NCI-H1436 (cell line): ENCODE data around the gene EXPH5.
"Not testable (repeated sequence)": the region's sequence is repeated elsewhere in the genome, so short reads cannot be mapped to it uniquely, and the experiment has no call there.

Experiments
- DNase-seq: peaks from one replicate; lab custom pipeline; 2025; lab: John Stamatoyannopoulos, UW

Gene EXPH5

GRCh38 chr11:108606070-108606469 lies 12.5 kb upstream of the EXPH5 start:
- no peak for DNase-seq

DNA sequence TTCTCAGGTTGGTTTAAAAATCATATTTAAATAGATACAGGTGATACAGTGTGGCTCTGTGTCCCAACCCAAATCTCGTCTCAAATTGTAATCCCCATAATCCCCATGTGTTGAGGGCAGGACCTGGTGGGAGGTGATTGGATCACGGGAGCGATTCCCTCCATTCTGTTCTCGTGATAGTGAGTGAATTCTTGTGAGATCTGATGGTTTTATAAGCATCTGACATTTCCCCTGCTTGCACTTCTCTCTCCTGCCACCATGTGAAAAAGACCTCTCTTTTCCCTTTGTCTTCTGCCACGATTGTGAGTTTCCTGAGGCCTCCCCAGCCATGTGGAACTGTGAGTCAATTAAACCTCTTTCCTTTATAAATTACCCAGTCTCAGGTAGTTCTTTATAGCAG lies 9.2 kb upstream of the EXPH5 start:
- DNase-seq = peak; percentile 5

DNA sequence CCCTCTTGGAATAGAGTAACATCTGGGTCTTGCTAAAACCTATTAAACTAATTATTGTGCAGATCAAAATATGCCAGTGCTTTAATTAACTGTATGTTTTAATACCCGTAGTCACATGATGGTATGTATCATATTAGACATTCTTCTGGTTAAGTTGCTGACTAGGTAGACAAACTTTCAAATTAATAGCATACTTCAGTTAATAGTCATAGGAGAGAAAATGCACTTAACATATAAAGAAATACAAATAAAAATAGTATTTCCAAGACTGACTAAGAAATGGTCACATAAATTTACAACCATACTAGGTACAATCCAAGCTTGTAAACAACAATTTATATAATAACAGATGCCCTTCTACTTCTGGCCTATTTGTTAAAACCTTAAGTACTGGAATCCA lies 7.6 kb upstream of the EXPH5 start:
- DNase-seq = no peak

- DNase-seq = no peak
Measured at GRCh38 chr11:108599978-108600377, 6.4 kb upstream of the EXPH5 start.

GRCh38 chr11:108597736-108598355 lies 4.3 kb upstream of the EXPH5 start:
- no peak for DNase-seq

DNA sequence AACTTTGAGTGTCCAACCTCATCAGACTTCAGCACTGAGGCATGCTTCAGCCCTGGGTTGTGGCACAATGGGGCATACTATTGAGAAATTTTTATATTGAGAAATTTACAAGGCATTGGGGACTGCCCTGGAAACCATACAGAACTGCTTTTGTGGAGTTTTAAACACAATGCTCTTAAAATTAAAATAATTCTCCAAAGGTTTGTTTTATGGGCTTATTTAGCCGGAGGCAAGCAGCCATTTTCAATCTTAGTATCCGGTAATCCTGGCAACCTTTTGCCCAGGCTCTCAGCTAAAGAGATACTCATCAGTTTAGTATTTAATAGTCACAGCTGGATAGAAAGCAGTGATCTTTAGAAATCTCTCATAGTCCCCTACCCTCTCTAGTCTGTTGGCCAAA lies 3.1 kb upstream of the EXPH5 start:
- DNase-seq = no peak

- no peak for DNase-seq
Measured at GRCh38 chr11:108593923-108594434, 411 bp upstream of the EXPH5 start.

GRCh38 chr11:108592591-108593213 lies 866 bp downstream of the EXPH5 start:
- peak; percentile 5 for DNase-seq

GRCh38 chr11:108591893-108592292 lies 1.7 kb downstream of the EXPH5 start:
- DNase-seq = no peak

DNA sequence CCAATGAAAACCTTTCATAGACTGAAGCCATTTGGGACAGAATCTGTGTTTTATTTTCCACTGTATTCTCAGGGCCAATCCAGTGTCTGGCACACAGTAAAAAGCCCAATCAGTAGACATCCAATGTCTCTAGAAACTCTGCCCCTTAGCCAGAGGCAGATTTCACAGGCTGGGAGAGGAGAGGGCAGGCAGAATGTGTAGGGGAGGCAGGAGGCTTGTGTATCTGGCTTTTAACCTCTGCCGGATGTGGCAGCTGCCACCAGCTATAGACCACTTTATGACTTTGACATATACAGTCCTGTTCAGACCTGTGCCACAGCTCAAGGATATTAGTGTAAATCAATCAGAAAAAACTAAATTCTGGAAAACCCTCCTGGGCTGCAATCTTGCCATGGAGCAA lies 4.4 kb downstream of the EXPH5 start:
- DNase-seq = no peak

GRCh38 chr11:108588287-108588686 lies 5.3 kb downstream of the EXPH5 start:
- DNase-seq = no peak

GRCh38 chr11:108587109-108587508 lies 6.5 kb downstream of the EXPH5 start:
- DNase-seq = no peak

DNA sequence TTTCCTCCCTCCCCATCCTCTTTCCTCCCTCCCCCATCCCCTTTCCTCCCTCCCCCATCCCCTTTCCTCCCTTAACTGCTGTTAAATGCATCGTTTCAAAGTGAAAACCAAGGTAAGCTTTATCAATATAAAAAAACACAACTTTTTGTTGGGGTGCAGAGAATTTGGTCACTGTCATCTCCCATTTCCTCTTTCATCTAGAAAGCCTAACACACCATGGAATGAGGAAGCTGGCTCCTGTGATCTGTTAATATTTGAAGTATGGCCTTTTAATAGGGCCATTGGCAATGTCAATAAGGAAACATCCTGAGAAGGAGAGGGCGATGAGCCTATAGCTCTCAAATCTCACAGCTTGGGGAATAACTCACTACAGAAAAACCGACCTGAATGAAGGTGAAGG lies 7.0 kb downstream of the EXPH5 start:
- DNase-seq = no peak

DNA sequence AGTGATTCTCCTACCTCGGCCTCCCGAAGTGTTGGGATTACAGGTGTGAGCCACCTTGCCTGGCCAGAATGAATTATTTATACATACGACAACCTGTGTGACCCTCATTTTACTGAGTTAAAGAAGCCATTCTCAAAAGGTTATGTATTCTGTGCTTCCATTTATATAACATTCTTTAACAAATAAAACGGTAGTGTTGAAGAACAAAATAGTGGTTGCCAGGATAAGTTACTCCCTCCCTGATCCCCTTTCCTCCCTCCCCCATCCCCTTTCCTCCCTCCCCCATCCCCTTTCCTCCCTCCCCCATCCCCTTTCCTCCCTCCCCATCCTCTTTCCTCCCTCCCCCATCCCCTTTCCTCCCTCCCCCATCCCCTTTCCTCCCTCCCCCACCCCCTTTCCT lies 7.4 kb downstream of the EXPH5 start:
- not testable (repeated sequence) for DNase-seq

GRCh38 chr11:108584973-108585372 lies 8.6 kb downstream of the EXPH5 start:
- DNase-seq = no peak

- no peak for DNase-seq
Measured at GRCh38 chr11:108580645-108581044, 12.9 kb downstream of the EXPH5 start.

GRCh38 chr11:108580043-108580442 lies 13.5 kb downstream of the EXPH5 start:
- DNase-seq = no peak

DNA sequence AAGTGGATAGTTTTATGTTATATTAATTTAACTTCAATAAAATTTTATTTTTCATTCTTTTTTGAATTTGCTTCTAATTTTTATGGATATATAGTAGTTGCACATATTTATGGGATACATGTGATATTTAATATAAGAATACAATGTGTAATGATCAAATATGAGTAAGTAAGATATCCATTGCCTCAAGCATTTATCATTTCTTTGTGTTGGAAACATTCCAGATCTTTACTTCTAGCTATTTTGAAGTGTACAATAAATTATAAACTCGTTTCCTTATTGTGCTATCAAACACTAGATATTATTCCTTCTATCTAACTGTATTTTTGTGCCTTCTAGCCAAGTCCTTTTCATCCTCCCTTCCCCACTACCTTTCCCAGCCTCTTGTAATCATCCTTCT lies 17.0 kb downstream of the EXPH5 start:
- DNase-seq = no peak

DNA sequence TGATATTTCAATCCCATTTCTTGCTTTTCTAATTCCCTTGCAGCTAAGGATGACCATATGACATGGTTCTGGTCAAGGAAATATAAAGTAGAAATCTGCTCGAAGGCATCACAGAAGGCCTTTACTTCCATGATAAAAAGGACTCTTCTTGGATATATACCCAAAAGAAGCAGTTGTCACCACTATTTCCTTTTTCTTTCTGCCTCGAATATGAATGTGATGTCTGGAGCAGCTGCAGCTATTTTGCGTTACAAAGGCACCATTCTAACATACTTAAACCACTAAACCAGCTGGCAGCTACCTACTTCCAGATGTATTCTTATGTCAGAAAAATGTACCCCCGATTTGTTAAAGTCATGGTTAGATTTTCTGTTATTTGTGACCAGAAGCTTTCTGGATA lies 18.9 kb downstream of the EXPH5 start:
- no peak for DNase-seq

DNA sequence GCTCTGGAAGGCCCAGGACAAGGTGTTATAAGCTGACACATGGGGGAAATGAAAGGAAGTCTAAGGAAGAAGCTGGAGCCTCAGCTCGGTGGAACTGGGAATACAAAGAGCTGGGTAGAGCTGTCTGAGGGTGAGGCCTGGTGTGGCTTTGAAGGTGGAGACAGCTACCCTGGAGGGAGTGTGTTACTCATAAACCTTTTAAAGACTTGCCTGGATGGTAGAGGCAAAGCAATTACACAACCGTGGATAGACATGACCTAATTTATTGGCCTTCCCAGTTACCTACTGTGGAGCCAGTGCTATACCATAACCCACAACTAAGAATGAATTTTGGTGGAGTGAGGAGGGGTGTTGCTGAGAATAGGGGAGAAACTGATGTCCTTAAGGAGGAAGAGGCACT lies 22.6 kb downstream of the EXPH5 start:
- DNase-seq = no peak

DNA sequence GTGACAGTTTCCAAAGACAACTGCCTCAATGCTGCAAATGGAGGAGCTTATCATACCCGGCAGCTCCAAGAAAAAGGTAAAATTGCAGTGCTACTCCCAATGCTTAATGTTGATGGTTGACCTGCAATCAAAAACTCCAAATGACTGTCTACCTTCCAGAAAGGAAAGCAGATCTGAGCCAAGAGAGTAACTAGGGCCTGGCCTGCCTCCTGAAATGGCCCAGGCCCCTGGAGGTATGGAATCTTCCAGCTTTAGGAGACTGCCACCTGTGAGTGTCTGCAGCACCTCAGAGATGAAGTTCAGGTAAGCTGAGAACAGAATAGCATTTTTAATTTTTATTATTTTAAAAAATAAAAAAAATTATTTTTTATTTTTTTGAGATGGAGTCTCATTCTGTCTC lies 23.7 kb downstream of the EXPH5 start:
- no peak for DNase-seq

DNA sequence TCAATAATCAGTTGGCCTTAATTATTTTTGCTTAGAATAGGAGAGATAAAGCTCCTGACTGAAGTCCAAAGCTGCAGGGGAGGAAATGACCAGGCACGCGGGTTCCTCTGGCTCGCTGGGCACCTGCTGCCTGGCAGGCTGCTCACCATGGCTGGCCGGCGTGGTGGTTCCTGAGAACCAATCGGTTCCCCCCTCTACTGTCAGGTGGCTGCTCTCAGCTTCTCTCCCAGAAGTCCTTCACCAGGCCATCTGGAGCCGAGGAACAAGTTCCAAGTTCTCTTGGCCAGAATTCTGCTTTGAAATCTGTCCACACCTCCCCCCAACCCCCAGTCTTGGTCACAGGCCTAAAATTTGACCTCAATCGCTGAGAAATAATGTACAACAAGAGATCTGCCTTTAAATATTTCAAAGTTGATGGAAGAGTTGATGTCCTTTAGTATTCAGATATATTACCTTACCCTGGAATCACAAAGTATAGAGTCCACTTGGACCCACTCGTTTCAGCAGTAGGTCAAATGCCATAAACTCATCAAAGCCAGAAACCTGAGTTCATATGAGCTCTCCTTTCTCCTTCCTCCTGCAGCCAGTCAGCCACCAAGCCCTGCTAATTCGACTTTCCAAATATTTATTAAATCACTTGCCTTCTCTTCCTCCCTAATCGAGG lies 25.2 kb downstream of the EXPH5 start:
- no peak for DNase-seq

DNA sequence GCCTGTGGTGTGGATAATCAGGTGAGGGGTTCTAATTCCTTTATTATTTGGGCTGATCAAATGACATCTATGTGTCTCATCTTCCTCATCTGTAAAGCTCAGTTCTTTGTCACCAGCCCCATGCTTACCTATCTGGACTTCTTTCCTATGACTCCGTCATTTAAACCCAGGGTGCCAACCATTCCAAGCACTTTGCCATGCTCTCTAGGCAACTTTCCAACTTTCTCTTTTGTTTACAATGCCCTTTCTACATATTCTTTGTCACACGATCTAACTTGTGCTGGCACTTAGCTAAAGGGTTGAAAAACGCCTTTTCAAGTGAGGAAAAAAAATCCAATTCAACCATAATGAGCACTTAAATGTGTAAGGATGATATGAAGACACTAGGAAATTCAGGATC lies 27.9 kb downstream of the EXPH5 start:
- no peak for DNase-seq
